ENCODE measurements around the gene HOXA10.

The HOXA10 gene

DNA sequence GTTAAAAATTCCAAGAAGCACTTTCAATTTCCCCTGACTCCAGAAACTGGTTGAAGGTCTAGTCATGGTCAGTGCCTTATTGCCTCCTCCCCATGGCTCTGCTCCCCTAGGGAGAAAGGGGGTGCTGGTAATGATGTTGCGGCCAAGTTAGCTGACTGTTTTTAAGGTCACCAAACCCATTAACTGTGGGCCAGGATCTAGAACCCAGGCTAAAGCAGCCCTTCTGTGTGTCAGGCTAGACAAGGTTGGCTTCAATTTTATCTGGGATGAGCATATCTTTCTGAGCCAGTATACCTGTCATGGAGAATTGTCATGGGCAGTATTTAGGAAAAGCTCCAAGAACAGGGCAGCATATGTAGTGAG, 36.9 kb upstream of the HOXA10 start:
- Histone ChIP-seq H3K9ac (ENCODE audit: low read depth, low read length) (no peak overlapping the region), H3K9me3 (ENCODE audit: insufficient read depth, low read depth, low read length) (peaks cover 5% of the 10 kb centered on the region; the same call in 1 of the 2 replicates), H3K27ac (ENCODE audit: low read length) (no peak overlapping the region), H3K36me3 (ENCODE audit: insufficient read depth, low read depth, low read length) (no peaks in the 10 kb centered on the region), H3K4me1 (ENCODE audit: insufficient read depth, low read length) (peaks cover 9% of the 10 kb centered on the region; the same call in 1 of the 2 replicates), H3K4me3 (ENCODE audit: low read length) (no peak overlapping the region), H3K27me3 (ENCODE audit: insufficient read depth, low read length) (peaks cover 100% of the 10 kb centered on the region)

DNA sequence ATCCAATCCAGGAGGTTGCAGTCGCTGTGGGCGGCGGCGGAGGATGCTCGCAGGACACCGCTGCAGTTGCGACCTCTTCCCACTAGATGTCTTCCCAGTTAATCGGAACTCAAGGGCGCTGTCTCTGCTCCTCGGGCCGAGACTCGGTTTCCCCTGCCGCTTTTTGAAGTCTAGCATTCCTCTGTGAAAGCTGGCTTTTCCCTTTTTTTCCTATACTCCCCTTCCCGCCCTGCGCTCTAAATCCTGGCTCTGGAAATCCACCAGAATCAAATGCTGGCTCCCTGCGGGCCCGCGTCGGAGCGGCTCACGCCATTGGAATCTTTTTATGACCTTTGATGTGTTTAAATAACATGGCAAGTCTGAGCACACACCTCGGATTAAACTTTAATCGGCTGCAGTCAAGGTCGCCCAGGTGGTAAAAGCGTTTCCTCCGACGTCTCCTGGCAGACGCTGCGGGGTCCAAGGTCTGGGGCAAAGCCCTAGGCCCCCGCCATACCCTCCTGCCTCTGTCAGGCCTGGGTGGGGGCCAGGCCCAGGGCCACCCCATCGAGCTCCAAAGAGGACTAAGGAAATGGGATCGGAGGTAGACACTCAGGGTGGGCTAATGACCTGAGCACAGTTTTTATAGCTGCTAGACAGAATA, 36.4 kb upstream of the HOXA10 start:
- Histone ChIP-seq H3K4me1 (ENCODE audit: insufficient read depth, low read length) (peaks cover 9% of the 10 kb centered on the region; the same call in 1 of the 2 replicates), H3K9ac (ENCODE audit: low read depth, low read length) (no peak overlapping the region), H3K27me3 (ENCODE audit: insufficient read depth, low read length) (peaks cover 100% of the 10 kb centered on the region), H3K4me3 (ENCODE audit: low read length) (no peak overlapping the region), H3K9me3 (ENCODE audit: insufficient read depth, low read depth, low read length) (peaks cover 8% of the 10 kb centered on the region; the same call in 1 of the 2 replicates), H3K27ac (ENCODE audit: low read length) (no peak overlapping the region), H3K36me3 (ENCODE audit: insufficient read depth, low read depth, low read length) (no peaks in the 10 kb centered on the region)

DNA sequence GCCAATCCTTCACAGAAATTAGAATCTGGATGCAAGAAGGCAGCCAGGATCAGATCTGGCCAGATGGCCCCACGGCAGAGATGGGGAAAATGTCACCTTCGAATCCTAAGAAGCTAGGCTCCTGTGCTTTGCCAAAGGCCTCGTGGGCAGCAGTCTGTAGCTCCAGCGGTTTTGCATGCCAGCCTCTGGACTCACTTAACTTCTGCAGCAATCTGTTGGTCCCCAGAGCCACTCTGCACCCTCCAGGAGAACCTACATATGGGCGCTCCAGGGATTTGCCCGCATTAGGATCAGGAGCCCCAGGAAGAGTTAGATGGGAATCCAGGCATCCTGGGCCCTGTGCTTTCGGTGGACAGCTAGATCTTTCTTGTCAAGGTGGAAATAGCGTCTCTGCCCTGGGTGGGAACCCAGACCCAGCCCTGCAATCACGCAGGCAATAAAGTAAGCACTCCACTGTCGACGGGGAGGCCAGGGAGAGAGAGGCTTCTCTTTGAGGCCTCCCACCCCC, 35.9 kb upstream of the HOXA10 start:
- Histone ChIP-seq H3K9me3 (ENCODE audit: insufficient read depth, low read depth, low read length) (peaks cover 11% of the 10 kb centered on the region; the same call in 1 of the 2 replicates), H3K4me1 (ENCODE audit: insufficient read depth, low read length) (peaks cover 9% of the 10 kb centered on the region; the same call in 1 of the 2 replicates), H3K9ac (ENCODE audit: low read depth, low read length) (no peak overlapping the region), H3K27me3 (ENCODE audit: insufficient read depth, low read length) (peaks cover 100% of the 10 kb centered on the region), H3K4me3 (ENCODE audit: low read length) (no peak overlapping the region), H3K36me3 (ENCODE audit: insufficient read depth, low read depth, low read length) (no peaks in the 10 kb centered on the region), H3K27ac (ENCODE audit: low read length) (no peak overlapping the region)

DNA sequence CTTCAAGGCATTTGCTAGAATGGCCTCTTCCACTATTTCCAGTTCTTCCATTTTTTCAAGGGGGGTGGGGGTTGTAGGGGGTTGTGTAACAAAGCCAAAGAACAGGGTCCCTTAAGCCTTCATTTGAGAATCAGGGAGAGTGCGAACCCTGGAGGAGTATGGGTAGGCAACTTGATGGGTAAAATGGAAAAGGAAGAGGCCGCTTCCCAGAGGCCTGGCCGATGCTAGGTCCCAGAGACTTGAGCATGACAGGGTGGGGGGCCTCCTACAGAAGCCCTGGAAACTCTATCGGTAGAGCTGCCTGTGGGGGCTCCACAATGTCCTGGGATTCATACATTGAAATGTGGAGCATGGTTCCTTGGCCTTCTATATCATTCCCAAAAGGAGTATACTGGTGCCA, 34.9 kb upstream of the HOXA10 start:
- H3K4me1 ChIP-seq (ENCODE audit: insufficient read depth, low read length), result peaks cover 5% of the 10 kb centered on the region; the same call in 1 of the 2 replicates
- H3K27me3 ChIP-seq (ENCODE audit: insufficient read depth, low read length), result peaks cover 100% of the 10 kb centered on the region
- H3K4me3 ChIP-seq (ENCODE audit: low read length), result no peak overlapping the region
- H3K9me3 ChIP-seq (ENCODE audit: insufficient read depth, low read depth, low read length), result peaks cover 11% of the 10 kb centered on the region; the same call in 1 of the 2 replicates
- H3K27ac ChIP-seq (ENCODE audit: low read length), result no peak overlapping the region
- no peaks in the 10 kb centered on the region for H3K36me3 ChIP-seq (ENCODE audit: insufficient read depth, low read depth, low read length)
- no peak overlapping the region for H3K9ac ChIP-seq (ENCODE audit: low read depth, low read length)

DNA sequence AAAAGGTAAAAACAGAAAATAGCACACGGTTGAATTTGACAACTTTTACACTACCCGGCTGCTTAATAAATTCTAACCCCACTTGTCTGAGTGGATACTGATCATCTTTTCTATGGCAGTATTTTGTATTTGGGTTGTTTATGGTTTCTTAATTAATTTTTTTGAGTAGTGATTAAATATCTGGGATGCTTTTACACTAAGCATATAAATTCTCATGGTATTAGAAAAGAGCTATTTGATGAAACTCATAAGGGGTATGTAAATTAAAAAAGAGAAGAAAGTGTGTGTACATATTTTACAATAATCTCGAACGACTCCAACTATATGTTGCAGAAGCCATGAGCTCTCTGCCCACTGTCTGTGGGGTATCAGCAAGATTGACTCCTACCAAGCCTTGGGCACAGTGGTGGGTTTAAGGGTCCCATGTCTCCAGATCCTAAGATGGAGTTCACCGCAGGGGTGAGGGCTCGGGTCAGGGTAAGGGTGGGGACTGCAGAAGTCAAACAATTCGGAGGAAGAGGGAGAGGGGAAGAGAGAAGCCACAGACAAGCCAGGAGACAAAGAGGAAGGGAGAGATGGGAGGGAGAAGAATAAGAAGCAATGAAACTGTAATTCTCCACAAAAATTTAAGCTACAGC, 33.3 kb upstream of the HOXA10 start:
- no peak overlapping the region for H3K27ac ChIP-seq (ENCODE audit: low read length)
- no peak overlapping the region for H3K9ac ChIP-seq (ENCODE audit: low read depth, low read length)

DNA sequence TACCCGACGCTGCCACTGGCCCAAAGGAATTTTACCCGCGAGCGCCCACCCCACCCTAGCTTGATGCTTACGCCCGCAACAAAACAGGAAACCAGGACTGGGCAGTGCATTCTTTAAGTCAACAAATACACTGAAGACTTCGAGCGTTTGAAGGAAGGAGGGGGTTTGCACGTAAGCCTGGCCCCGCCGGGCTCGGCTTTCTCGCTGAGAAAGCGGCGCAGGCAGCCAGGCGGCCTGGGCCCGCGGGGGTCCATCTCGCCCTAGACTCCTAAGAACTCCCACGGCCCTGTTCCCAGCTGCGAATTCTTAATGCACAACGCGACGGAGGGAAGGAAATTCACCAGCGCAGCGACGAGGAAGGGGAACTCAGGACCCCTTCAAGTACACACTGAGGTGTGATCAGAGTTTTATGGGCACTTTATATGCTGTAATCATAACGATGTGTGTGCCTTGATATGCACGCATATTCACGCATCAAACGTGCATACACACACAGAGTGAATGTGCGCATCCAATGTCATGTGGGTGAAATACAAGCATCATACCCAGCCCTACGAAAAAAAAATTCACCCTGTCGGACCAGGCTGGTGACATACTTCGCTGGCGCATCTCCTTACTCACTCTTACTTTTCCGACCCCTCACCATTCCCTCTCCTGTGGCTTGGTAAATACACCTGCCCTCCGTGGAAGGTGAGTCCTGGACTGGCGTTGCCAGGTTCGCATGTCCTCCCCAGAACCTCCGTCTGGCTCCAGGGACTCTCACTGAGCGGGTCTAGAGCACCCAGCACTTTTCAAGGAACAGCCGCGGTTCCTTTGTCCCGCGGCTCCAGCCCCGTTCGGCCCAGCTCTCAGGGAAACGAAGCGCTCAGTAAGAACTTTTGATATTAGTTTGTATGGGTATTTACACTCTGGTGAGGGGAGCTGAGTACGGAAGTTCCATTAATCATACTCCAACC, 31.5 kb upstream of the HOXA10 start:
- Histone ChIP-seq H3K9me3 (ENCODE audit: insufficient read depth, low read depth, low read length) (peaks cover 13% of the 10 kb centered on the region; the same call in 1 of the 2 replicates), H3K36me3 (ENCODE audit: insufficient read depth, low read depth, low read length) (no peaks in the 10 kb centered on the region), H3K27me3 (ENCODE audit: insufficient read depth, low read length) (peaks cover 100% of the 10 kb centered on the region), H3K4me1 (ENCODE audit: insufficient read depth, low read length) (no peaks in the 10 kb centered on the region), H3K9ac (ENCODE audit: low read depth, low read length) (no peak overlapping the region), H3K27ac (ENCODE audit: low read length) (no peak overlapping the region), H3K4me3 (ENCODE audit: low read length) (no peak overlapping the region)

More for the DNA sequence above, 33.3 kb upstream of the HOXA10 start:
- no peaks in the 10 kb centered on the region for H3K36me3 ChIP-seq (ENCODE audit: insufficient read depth, low read depth, low read length)
- peaks cover 100% of the 10 kb centered on the region for H3K27me3 ChIP-seq (ENCODE audit: insufficient read depth, low read length)
- H3K9me3 ChIP-seq (ENCODE audit: insufficient read depth, low read depth, low read length), result peaks cover 11% of the 10 kb centered on the region; the same call in 1 of the 2 replicates
- H3K4me3 ChIP-seq (ENCODE audit: low read length), result no peak overlapping the region
- no peaks in the 10 kb centered on the region for H3K4me1 ChIP-seq (ENCODE audit: insufficient read depth, low read length)

DNA sequence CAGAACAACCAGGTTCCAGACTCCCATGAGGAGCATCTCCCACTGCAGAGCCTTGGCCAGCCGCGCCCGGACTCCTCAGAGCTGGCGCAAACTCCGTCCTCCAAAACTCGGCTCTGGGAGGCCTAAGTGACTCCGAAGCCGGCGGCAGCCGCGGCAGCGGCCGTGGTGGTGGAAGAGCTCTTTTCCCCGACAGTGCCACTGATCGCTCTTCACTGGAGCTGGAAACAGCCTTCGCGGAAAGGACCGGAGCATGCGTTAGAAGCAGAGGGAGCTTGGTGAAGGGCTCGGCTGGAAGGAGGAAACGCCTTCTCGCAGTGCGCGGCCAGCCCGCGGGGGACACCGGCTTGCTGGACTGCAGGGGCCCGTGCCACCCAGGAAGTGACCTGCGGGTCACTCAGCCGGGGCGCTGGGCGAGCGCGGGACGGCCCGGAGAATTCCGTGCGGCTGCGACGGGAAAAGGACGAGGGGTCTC, 30.8 kb upstream of the HOXA10 start:
- no peak overlapping the region for H3K27ac ChIP-seq (ENCODE audit: low read length)
- H3K9ac ChIP-seq (ENCODE audit: low read depth, low read length), result no peak overlapping the region
- no peaks in the 10 kb centered on the region for H3K4me1 ChIP-seq (ENCODE audit: insufficient read depth, low read length)
- H3K4me3 ChIP-seq (ENCODE audit: low read length), result no peak overlapping the region
- peaks cover 13% of the 10 kb centered on the region; the same call in 1 of the 2 replicates for H3K9me3 ChIP-seq (ENCODE audit: insufficient read depth, low read depth, low read length)
- H3K27me3 ChIP-seq (ENCODE audit: insufficient read depth, low read length), result peaks cover 100% of the 10 kb centered on the region
- H3K36me3 ChIP-seq (ENCODE audit: insufficient read depth, low read depth, low read length), result no peaks in the 10 kb centered on the region

DNA sequence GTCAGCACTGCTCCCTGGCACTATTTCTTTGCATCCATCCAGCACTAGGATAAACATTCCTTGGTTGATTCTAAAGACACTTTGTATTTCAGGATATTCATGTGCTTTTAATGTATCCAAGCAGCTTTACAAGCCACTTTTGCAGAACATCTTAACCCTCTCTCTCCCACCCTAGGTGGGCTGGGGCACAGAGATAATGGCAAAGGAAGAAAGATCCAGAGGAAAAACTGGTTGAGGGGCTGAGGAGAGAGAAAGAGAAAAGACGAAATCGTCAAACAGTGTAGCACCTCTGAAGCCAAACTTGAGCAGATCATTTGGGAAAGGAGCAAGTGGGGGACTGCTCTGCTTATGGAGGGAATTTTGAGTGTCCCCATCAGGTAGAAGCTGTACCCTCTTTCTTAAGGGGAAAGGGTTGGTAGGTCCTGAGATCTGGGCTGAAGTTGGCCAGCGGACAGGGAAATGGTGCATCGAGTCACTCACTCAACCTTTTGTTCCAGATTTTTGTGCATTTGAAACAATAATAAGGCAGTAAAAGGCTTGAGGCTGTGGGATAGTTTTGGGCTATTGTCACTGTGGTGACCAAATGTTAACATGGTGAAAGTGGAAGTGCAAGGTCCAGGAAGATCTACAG, 30.0 kb upstream of the HOXA10 start:
- Histone ChIP-seq H3K4me1 (ENCODE audit: insufficient read depth, low read length) (no peaks in the 10 kb centered on the region), H3K9ac (ENCODE audit: low read depth, low read length) (no peak overlapping the region), H3K9me3 (ENCODE audit: insufficient read depth, low read depth, low read length) (peaks cover 13% of the 10 kb centered on the region; the same call in 1 of the 2 replicates), H3K27ac (ENCODE audit: low read length) (no peak overlapping the region), H3K36me3 (ENCODE audit: insufficient read depth, low read depth, low read length) (no peaks in the 10 kb centered on the region), H3K27me3 (ENCODE audit: insufficient read depth, low read length) (peaks cover 99% of the 10 kb centered on the region), H3K4me3 (ENCODE audit: low read length) (no peak overlapping the region)

DNA sequence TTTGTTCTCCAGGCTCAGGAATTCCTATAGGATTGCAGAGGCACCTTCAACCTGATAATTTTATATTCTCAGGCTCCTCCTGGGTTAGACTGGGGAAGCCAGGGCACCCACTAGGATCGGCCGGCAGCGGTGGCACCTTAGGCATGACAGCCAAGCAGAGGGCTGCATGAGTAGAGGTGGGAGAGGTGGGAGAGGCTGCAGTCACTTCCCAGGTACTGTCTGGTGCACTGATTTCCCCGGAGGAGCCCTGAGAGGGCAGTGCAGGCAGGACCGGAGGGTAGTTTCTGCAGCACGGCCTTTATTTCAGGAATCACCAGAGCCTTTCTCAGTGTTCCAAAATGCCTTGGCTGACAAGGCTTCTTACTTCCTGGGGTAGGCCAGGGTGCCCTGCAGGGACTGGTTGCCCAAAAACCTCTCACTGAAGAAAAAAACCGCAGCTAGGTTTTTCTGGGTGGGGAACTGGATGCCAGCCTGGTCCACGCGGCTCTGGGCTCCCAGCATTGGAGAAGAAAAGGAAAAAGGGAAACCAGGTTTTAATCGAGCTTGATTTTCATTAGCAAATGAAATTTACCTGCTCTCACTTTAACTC, 29.3 kb upstream of the HOXA10 start:
- no peak overlapping the region for H3K4me3 ChIP-seq (ENCODE audit: low read length)

DNA sequence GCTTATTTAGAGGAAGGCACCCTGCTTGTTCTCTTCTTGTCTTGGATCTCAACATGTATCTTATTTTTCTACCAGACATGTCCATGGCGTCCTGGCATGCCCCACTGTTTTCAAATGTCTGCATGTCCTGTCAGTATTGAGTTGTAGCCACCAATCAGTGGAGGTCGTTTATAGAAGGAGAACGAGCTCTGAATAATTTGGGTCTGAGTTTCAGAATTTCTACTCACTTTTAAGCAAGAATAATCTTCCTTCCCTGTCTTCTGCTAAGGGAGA, 28.7 kb upstream of the HOXA10 start:
- peaks cover 99% of the 10 kb centered on the region for H3K27me3 ChIP-seq (ENCODE audit: insufficient read depth, low read length)
- H3K27ac ChIP-seq (ENCODE audit: low read length), result no peak overlapping the region
- no peak overlapping the region for H3K9ac ChIP-seq (ENCODE audit: low read depth, low read length)
- H3K4me3 ChIP-seq (ENCODE audit: low read length), result no peak overlapping the region
- H3K9me3 ChIP-seq (ENCODE audit: insufficient read depth, low read depth, low read length), result peaks cover 15% of the 10 kb centered on the region; the same call in 1 of the 2 replicates
- no peaks in the 10 kb centered on the region for H3K4me1 ChIP-seq (ENCODE audit: insufficient read depth, low read length)
- no peaks in the 10 kb centered on the region for H3K36me3 ChIP-seq (ENCODE audit: insufficient read depth, low read depth, low read length)

More for the DNA sequence above, 29.3 kb upstream of the HOXA10 start:
- Histone ChIP-seq H3K27ac (ENCODE audit: low read length) (no peak overlapping the region), H3K36me3 (ENCODE audit: insufficient read depth, low read depth, low read length) (no peaks in the 10 kb centered on the region), H3K9ac (ENCODE audit: low read depth, low read length) (no peak overlapping the region), H3K4me1 (ENCODE audit: insufficient read depth, low read length) (no peaks in the 10 kb centered on the region), H3K27me3 (ENCODE audit: insufficient read depth, low read length) (peaks cover 99% of the 10 kb centered on the region), H3K9me3 (ENCODE audit: insufficient read depth, low read depth, low read length) (peaks cover 13% of the 10 kb centered on the region; the same call in 1 of the 2 replicates)
